ENCODE data around the gene COX20.

Gene COX20

GRCh38 chr1:244868484-244869363, 33.3 kb downstream of the COX20 start:
- Histone ChIP-seq H3K27me3 (ENCODE audit: control insufficient read depth in 5 of 5, insufficient read depth in 4 of 5, low read length in 5 of 5) (no peaks in the 10 kb centered on the region), H3K9ac (ENCODE audit: low read length in 5 of 5) (no peak overlapping the region), H3K4me3 (ENCODE audit: low read depth in 1 of 5, low read length in 5 of 5) (no peak overlapping the region), H3K9me3 (ENCODE audit: control insufficient read depth in 5 of 5, low read length in 5 of 5) (no peaks in the 10 kb centered on the region), H3K4me1 (ENCODE audit: control insufficient read depth in 5 of 5, insufficient read depth in 5 of 5, low read length in 5 of 5) (peaks cover 0 to 13% (median 6%) of the 10 kb centered on the region in 5 donors), H3K27ac (ENCODE audit: low read depth, low read length) (no peak overlapping the region), H3K36me3 (ENCODE audit: control insufficient read depth in 5 of 5, insufficient read depth in 5 of 5, low read length in 5 of 5) (no peaks in the 10 kb centered on the region)

DNA sequence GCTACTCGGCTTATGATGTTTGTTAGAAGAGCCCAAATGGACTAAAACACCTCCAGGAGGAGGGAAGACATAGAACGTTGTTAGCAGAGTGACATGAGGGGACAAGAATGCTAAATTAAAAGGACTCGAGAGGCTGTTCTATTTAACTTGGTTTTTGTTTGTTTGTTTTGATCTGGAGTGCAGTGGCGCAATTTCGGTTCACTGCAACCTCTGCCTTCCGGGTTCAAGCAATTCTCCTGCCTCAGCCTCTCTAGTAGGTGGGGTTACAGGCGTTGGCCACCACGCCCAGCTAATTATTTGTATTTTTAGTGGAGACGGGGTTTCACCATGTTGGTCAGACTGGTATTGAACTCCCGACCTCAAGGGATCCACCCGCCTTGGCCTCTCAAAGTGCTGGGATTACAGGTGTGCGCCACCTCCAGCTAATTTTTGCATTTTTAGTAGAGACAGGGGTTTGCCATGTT, 33.9 kb downstream of the COX20 start:
- no peak overlapping the region for H3K27ac ChIP-seq (ENCODE audit: low read depth, low read length)
- no peak overlapping the region for H3K9ac ChIP-seq (ENCODE audit: low read length in 5 of 5)
- H3K4me1 ChIP-seq (ENCODE audit: control insufficient read depth in 5 of 5, insufficient read depth in 5 of 5, low read length in 5 of 5), result peaks cover 0 to 13% (median 6%) of the 10 kb centered on the region in 5 donors
- no peaks in the 10 kb centered on the region for H3K36me3 ChIP-seq (ENCODE audit: control insufficient read depth in 5 of 5, insufficient read depth in 5 of 5, low read length in 5 of 5)
- H3K9me3 ChIP-seq (ENCODE audit: control insufficient read depth in 5 of 5, low read length in 5 of 5), result no peaks in the 10 kb centered on the region
- no peaks in the 10 kb centered on the region for H3K27me3 ChIP-seq (ENCODE audit: control insufficient read depth in 5 of 5, insufficient read depth in 4 of 5, low read length in 5 of 5)
- no peak overlapping the region for H3K4me3 ChIP-seq (ENCODE audit: low read depth in 1 of 5, low read length in 5 of 5)

DNA sequence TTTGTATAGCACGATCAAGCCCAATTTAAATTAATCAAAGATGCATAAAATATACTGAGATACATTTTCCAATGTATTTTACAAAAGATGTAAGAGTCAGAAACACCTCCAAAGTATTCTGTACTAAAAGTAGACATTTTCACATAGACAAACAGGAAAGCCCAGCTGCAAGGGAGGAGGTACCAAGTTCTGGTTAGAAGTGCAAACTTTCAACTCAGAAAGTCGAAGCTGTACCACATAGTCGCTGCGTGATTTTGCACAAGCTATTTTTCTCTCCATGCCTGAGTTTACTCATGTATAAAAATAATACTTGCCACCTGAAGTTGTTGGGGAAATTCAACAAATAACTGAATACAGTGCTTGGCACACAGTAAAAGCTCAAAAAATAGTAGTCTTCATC, 34.5 kb downstream of the COX20 start:
- H3K27ac ChIP-seq (ENCODE audit: low read depth, low read length), result no peak overlapping the region
- no peak overlapping the region for H3K9ac ChIP-seq (ENCODE audit: low read length in 5 of 5)
- peaks cover 0 to 10% (median 4%) of the 10 kb centered on the region in 5 donors for H3K4me1 ChIP-seq (ENCODE audit: control insufficient read depth in 5 of 5, insufficient read depth in 5 of 5, low read length in 5 of 5)
- no peaks in the 10 kb centered on the region for H3K36me3 ChIP-seq (ENCODE audit: control insufficient read depth in 5 of 5, insufficient read depth in 5 of 5, low read length in 5 of 5)
- H3K9me3 ChIP-seq (ENCODE audit: control insufficient read depth in 5 of 5, low read length in 5 of 5), result no peaks in the 10 kb centered on the region
- no peak overlapping the region for H3K4me3 ChIP-seq (ENCODE audit: low read depth in 1 of 5, low read length in 5 of 5)
- H3K27me3 ChIP-seq (ENCODE audit: control insufficient read depth in 5 of 5, insufficient read depth in 4 of 5, low read length in 5 of 5), result no peaks in the 10 kb centered on the region

- Histone ChIP-seq H3K27ac (ENCODE audit: low read depth, low read length) (no peak overlapping the region), H3K4me3 (ENCODE audit: low read depth in 1 of 5, low read length in 5 of 5) (no peak overlapping the region), H3K27me3 (ENCODE audit: control insufficient read depth in 5 of 5, insufficient read depth in 4 of 5, low read length in 5 of 5) (no peaks in the 10 kb centered on the region), H3K9ac (ENCODE audit: low read length in 5 of 5) (no peak overlapping the region), H3K36me3 (ENCODE audit: control insufficient read depth in 5 of 5, insufficient read depth in 5 of 5, low read length in 5 of 5) (no peaks in the 10 kb centered on the region), H3K9me3 (ENCODE audit: control insufficient read depth in 5 of 5, low read length in 5 of 5) (no peaks in the 10 kb centered on the region), H3K4me1 (ENCODE audit: control insufficient read depth in 5 of 5, insufficient read depth in 5 of 5, low read length in 5 of 5) (no peaks in the 10 kb centered on the region)
Observed at GRCh38 chr1:244874974-244875579, 39.6 kb downstream of the COX20 start.

GRCh38 chr1:244876228-244876910, 40.9 kb downstream of the COX20 start:
- no peaks in the 10 kb centered on the region for H3K4me1 ChIP-seq (ENCODE audit: control insufficient read depth in 5 of 5, insufficient read depth in 5 of 5, low read length in 5 of 5)
- H3K27ac ChIP-seq (ENCODE audit: low read depth, low read length), result no peak overlapping the region
- H3K9me3 ChIP-seq (ENCODE audit: control insufficient read depth in 5 of 5, low read length in 5 of 5), result no peaks in the 10 kb centered on the region
- H3K27me3 ChIP-seq (ENCODE audit: control insufficient read depth in 5 of 5, insufficient read depth in 4 of 5, low read length in 5 of 5), result no peaks in the 10 kb centered on the region
- H3K36me3 ChIP-seq (ENCODE audit: control insufficient read depth in 5 of 5, insufficient read depth in 5 of 5, low read length in 5 of 5), result no peaks in the 10 kb centered on the region
- no peak overlapping the region for H3K9ac ChIP-seq (ENCODE audit: low read length in 5 of 5)
- H3K4me3 ChIP-seq (ENCODE audit: low read depth in 1 of 5, low read length in 5 of 5), result no peak overlapping the region

GRCh38 chr1:244878681-244879080, 43.2 kb downstream of the COX20 start:
- H3K4me3 ChIP-seq (ENCODE audit: low read depth in 1 of 5, low read length in 5 of 5), result no peak overlapping the region
- H3K27ac ChIP-seq (ENCODE audit: low read depth, low read length), result no peak overlapping the region
- no peaks in the 10 kb centered on the region for H3K4me1 ChIP-seq (ENCODE audit: control insufficient read depth in 5 of 5, insufficient read depth in 5 of 5, low read length in 5 of 5)
- H3K27me3 ChIP-seq (ENCODE audit: control insufficient read depth in 5 of 5, insufficient read depth in 4 of 5, low read length in 5 of 5), result no peaks in the 10 kb centered on the region
- no peak overlapping the region for H3K9ac ChIP-seq (ENCODE audit: low read length in 5 of 5)
- no peaks in the 10 kb centered on the region for H3K36me3 ChIP-seq (ENCODE audit: control insufficient read depth in 5 of 5, insufficient read depth in 5 of 5, low read length in 5 of 5)
- H3K9me3 ChIP-seq (ENCODE audit: control insufficient read depth in 5 of 5, low read length in 5 of 5), result no peaks in the 10 kb centered on the region

DNA sequence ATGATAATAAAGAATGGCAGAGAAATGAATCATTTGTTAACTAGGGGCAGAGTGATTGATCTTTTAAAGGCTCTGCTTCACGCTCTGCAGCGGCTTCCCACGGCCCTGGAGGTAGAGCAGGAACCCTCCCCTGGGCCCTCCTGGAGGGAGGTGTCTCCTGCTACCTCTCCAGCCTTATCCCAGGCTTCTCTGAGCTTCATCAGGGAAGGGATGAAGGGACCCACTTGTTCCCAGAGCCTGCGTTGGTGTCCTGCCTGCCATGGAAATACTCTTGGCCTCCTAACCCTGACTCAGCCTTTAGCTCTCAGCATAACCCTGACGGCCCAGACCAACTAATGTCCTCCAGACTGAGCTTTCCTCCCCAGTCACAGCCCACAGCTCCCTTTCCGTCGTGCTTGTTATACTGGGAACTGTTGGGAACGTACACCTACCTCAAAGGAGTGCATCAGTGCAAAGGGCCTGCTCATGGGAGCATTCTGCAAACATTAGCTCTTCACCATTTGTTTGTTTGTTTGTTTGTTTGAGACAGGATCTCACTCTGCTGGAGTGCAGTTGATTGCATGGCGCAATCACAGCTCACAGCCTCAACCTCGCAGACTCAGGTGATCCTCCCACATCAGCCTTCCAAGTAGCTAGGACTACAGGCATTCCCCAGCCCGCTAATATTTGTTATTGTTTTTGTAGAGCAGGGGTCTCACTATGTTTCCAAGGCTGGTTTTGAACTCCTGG, 46.3 kb downstream of the COX20 start:
- Histone ChIP-seq H3K27ac (ENCODE audit: low read depth, low read length) (no peak overlapping the region), H3K4me3 (ENCODE audit: low read depth in 1 of 5, low read length in 5 of 5) (no peak overlapping the region), H3K36me3 (ENCODE audit: control insufficient read depth in 5 of 5, insufficient read depth in 5 of 5, low read length in 5 of 5) (no peaks in the 10 kb centered on the region)

GRCh38 chr1:244887281-244887680, 51.8 kb downstream of the COX20 start:
- Histone ChIP-seq H3K36me3 (ENCODE audit: control insufficient read depth in 5 of 5, insufficient read depth in 5 of 5, low read length in 5 of 5) (no peaks in the 10 kb centered on the region), H3K9ac (ENCODE audit: low read length in 5 of 5) (no peak overlapping the region), H3K27me3 (ENCODE audit: control insufficient read depth in 5 of 5, insufficient read depth in 4 of 5, low read length in 5 of 5) (no peaks in the 10 kb centered on the region), H3K27ac (ENCODE audit: low read depth, low read length) (no peak overlapping the region), H3K9me3 (ENCODE audit: control insufficient read depth in 5 of 5, low read length in 5 of 5) (peaks cover 0 to 5% (median 0%) of the 10 kb centered on the region in 5 donors), H3K4me1 (ENCODE audit: control insufficient read depth in 5 of 5, insufficient read depth in 5 of 5, low read length in 5 of 5) (no peaks in the 10 kb centered on the region), H3K4me3 (ENCODE audit: low read depth in 1 of 5, low read length in 5 of 5) (no peak overlapping the region)

More for the DNA sequence above, 46.3 kb downstream of the COX20 start:
- Histone ChIP-seq H3K9me3 (ENCODE audit: control insufficient read depth in 5 of 5, low read length in 5 of 5) (no peaks in the 10 kb centered on the region), H3K27me3 (ENCODE audit: control insufficient read depth in 5 of 5, insufficient read depth in 4 of 5, low read length in 5 of 5) (no peaks in the 10 kb centered on the region), H3K4me1 (ENCODE audit: control insufficient read depth in 5 of 5, insufficient read depth in 5 of 5, low read length in 5 of 5) (no peaks in the 10 kb centered on the region), H3K9ac (ENCODE audit: low read length in 5 of 5) (no peak overlapping the region)

DNA sequence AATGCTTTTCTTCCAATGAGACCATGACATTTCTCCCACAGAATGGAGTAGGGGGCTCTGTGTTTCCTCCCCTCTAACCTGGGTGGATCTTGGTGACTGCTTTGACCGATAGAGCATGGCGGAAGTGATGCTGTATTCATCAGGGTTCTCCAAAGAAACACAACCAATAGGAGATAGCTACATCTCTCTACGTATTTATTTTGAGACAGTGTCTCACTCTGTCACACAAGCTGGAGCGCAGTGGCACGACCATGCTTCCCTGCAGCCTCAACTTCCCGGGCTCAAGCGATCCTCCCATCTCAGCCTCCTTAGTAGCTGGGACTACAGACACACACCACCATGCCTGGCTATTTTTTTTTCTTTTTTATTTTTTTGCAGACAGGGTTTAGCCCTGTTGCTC, 58.4 kb downstream of the COX20 start:
- H3K9me3 ChIP-seq (ENCODE audit: control insufficient read depth in 5 of 5, low read length in 5 of 5), result no peaks in the 10 kb centered on the region
- H3K4me3 ChIP-seq (ENCODE audit: low read depth in 1 of 5, low read length in 5 of 5), result no peak overlapping the region
- H3K36me3 ChIP-seq (ENCODE audit: control insufficient read depth in 5 of 5, insufficient read depth in 5 of 5, low read length in 5 of 5), result no peaks in the 10 kb centered on the region
- no peak overlapping the region for H3K27ac ChIP-seq (ENCODE audit: low read depth, low read length)
- H3K9ac ChIP-seq (ENCODE audit: low read length in 5 of 5), result no peak overlapping the region
- H3K4me1 ChIP-seq (ENCODE audit: control insufficient read depth in 5 of 5, insufficient read depth in 5 of 5, low read length in 5 of 5), result no peaks in the 10 kb centered on the region
- no peaks in the 10 kb centered on the region for H3K27me3 ChIP-seq (ENCODE audit: control insufficient read depth in 5 of 5, insufficient read depth in 4 of 5, low read length in 5 of 5)
